Prostate gland (tissue), 2 donors: ENCODE results near the gene MVB12B. TPM values are rescaled to one million over a fixed set of nuclear protein-coding genes. Genes with fewer than 3 reads are reported as not detected.

Source experiments
- DNase-seq: peaks from one replicate; pipeline ENCODE4 v3.0.0-alpha.2; 2019; ENCODE audit warnings: low spot score
- H3K27ac ChIP-seq, 2 donors: fragments of 200-600 bp; sonication (generic); 2 replicates each; pipeline ENCODE4 v1.5.1; 2017 to 2019
- H3K27me3 ChIP-seq: fragments of 200-600 bp; sonication (generic); replicated peaks from 2 replicates; pipeline ENCODE4 v1.5.1; 2019; ENCODE audit not compliant: insufficient read depth
- H3K36me3 ChIP-seq, 2 donors: fragments of 200-600 bp; sonication (generic); 1 replicate in 1 of 2; 2 replicates in 1 of 2; pipeline versions ENCODE4 v1.5.1 to v1.8.1; 2017 to 2019
- H3K4me1 ChIP-seq: fragments of 200-600 bp; sonication (generic); replicated peaks from 2 replicates; pipeline ENCODE4 v1.5.1; 2019
- H3K4me3 ChIP-seq, 2 donors: fragments of 200-600 bp; sonication (generic); 2 replicates each; pipeline ENCODE4 v1.5.1; 2017 to 2019
- H3K9me3 ChIP-seq: fragments of 200-600 bp; sonication (generic); 2 replicates; pipeline ENCODE4 v1.5.1; 2017
- POLR2A ChIP-seq: fragments of 450-650 bp; IDR thresholded peaks from one replicate; pipeline ENCODE4 v1.6.1; 2016; ENCODE audit warnings: antibody characterized with exemption, mild to moderate bottlenecking
- POLR2AphosphoS5 ChIP-seq: sonication (generic); formaldehyde crosslinking; IDR thresholded peaks from one replicate; pipeline ENCODE4 v1.6.1; 2017; ENCODE audit warnings: antibody characterized with exemption
- WGBS: methylation state at CpG from one replicate; pipeline ENCODE4 v1.1.5; 2018; 5-methylcytosine and 5-hydroxymethylcytosine counted together
- intact Hi-C: fragments of 100-400 bp; cut with DNase I; formaldehyde crosslinking; loops from one replicate; pipeline ENCODE4 v1.14.2; 2022
- total RNA-seq, 2 donors: library from RNA; depleted of rRNA; stranded (reverse); fragments of >200 nt; gene quantifications; one replicate each; pipeline ENCODE4 v1.1.0, GENCODE V29; 2016
- TF ChIP-seq, protein P1 (sequence below), 4 experiments: fragments of 200-600 bp in 2 of 4; fragments of 450-650 bp in 2 of 4; sonication (generic) in 2 of 4; IDR thresholded peaks; 1 replicate in 3 of 4; 2 replicates in 1 of 4; pipeline ENCODE4 v1.5.1; 2016 to 2019; ENCODE audit warnings: antibody characterized with exemption in 4 of 4, mild to moderate bottlenecking in 2 of 4, moderate library complexity in 2 of 4

MVB12B gene
- total RNA-seq, 2 donors from 2014 or later: 17.3 to 28.4 TPM

- DNase-seq: no peak
- Histone ChIP-seq H3K4me3 (no peak overlapping the region), H3K27me3 (no peaks in the 10 kb centered on the region), H3K9me3 (no peaks in the 10 kb centered on the region), H3K4me1 (peaks cover 5% of the 10 kb centered on the region), H3K27ac (no peak overlapping the region), H3K36me3 (no peaks in the 10 kb centered on the region)
- intact Hi-C loops: no loop called here
- WGBS: 89% methylated on average over 3 of the region's 3 CpGs
- no peak for TF ChIP-seq POLR2A
- no peak for TF ChIP-seq POLR2AphosphoS5
These were observed 169.6 kb downstream of the MVB12B start for GRCh38 chr9:126496181-126496576.

- H3K27ac ChIP-seq: no peak overlapping the region
- TF ChIP-seq, protein P1, sequence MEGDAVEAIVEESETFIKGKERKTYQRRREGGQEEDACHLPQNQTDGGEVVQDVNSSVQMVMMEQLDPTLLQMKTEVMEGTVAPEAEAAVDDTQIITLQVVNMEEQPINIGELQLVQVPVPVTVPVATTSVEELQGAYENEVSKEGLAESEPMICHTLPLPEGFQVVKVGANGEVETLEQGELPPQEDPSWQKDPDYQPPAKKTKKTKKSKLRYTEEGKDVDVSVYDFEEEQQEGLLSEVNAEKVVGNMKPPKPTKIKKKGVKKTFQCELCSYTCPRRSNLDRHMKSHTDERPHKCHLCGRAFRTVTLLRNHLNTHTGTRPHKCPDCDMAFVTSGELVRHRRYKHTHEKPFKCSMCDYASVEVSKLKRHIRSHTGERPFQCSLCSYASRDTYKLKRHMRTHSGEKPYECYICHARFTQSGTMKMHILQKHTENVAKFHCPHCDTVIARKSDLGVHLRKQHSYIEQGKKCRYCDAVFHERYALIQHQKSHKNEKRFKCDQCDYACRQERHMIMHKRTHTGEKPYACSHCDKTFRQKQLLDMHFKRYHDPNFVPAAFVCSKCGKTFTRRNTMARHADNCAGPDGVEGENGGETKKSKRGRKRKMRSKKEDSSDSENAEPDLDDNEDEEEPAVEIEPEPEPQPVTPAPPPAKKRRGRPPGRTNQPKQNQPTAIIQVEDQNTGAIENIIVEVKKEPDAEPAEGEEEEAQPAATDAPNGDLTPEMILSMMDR (IDR thresholded peaks at IDR 0.05): no peak
These were observed 170.4 kb downstream of the MVB12B start for GRCh38 chr9:126496781-126497659.

GRCh38 chr9:126497660-126498275, 171.1 kb downstream of the MVB12B start:
- WGBS: 82% methylated on average over 21 of the region's 21 CpGs
- intact Hi-C loops: no loop called here

More at GRCh38 chr9:126496781-126497659, 170.4 kb downstream of the MVB12B start:
- Histone ChIP-seq H3K36me3 (no peaks in the 10 kb centered on the region), H3K4me1 (peaks cover 5% of the 10 kb centered on the region), H3K9me3 (no peaks in the 10 kb centered on the region), H3K4me3 (no peak overlapping the region), H3K27me3 (no peaks in the 10 kb centered on the region)
- WGBS: 93% methylated on average over 15 of the region's 15 CpGs
- intact Hi-C loops: no loop called here
- DNase-seq: no peak

DNA sequence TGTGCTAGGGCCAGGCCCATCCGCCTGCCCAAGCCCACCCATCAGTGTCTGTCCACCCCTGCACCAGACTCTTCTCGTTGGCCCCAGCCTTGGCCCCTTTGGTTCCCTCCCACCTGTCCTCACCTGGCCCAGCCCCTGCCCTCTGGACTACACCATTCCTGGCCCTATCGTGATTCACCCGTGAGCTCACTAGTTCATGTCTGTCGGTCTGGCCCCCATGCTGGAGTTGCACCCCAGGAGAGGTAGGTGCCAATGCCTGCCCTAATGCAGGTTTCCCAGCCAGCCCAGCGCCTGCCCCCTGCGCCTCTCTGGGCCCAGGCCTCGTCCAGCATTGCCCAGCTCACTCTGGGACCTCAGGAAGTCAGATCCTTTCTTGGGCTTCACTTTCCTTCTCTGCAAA, 171.7 kb downstream of the MVB12B start:
- Histone ChIP-seq H3K9me3 (no peaks in the 10 kb centered on the region), H3K27ac (no peak overlapping the region), H3K27me3 (no peaks in the 10 kb centered on the region), H3K36me3 (no peaks in the 10 kb centered on the region), H3K4me1 (peaks cover 5% of the 10 kb centered on the region), H3K4me3 (no peak overlapping the region)
- intact Hi-C loops: no loop called here
- no peak for TF ChIP-seq POLR2AphosphoS5
- TF ChIP-seq, protein P1 (IDR thresholded peaks at IDR 0.05): no peak
- TF ChIP-seq POLR2A: no peak
- DNase-seq: no peak
- 91% methylated on average over 8 of the region's 8 CpGs for WGBS

More at GRCh38 chr9:126497660-126498275, 171.1 kb downstream of the MVB12B start:
- H3K4me3 ChIP-seq: no peak overlapping the region
- H3K36me3 ChIP-seq: no peaks in the 10 kb centered on the region
- peaks cover 5% of the 10 kb centered on the region for H3K4me1 ChIP-seq
- no peak for DNase-seq
- H3K9me3 ChIP-seq: no peaks in the 10 kb centered on the region
- no peak overlapping the region for H3K27ac ChIP-seq
- TF ChIP-seq POLR2A: no peak
- no peak for TF ChIP-seq POLR2AphosphoS5
- TF ChIP-seq, protein P1 (IDR thresholded peaks at IDR 0.05): no peak
- H3K27me3 ChIP-seq: no peaks in the 10 kb centered on the region

- Histone ChIP-seq H3K36me3 (no peaks in the 10 kb centered on the region), H3K9me3 (no peaks in the 10 kb centered on the region), H3K4me1 (peaks cover 5% of the 10 kb centered on the region), H3K27me3 (no peaks in the 10 kb centered on the region), H3K4me3 (peak overlapping the region; percentile 16 to 19), H3K27ac (no peak overlapping the region)
- no peak for DNase-seq
- 5% methylated on average over 46 of the region's 46 CpGs for WGBS
- intact Hi-C loops: no loop called here
- no peak for TF ChIP-seq POLR2A
- TF ChIP-seq, protein P1 (IDR thresholded peaks at IDR 0.05): peak; percentile 88 to 99 (median 91)
These were observed 172.6 kb downstream of the MVB12B start for GRCh38 chr9:126499005-126499910.
